Activated CD4-positive, alpha-beta T cell treated with anti-CD3 and anti-CD28 coated beads, Interleukin-2, amount 10 ng/mL, durations not matched to agents 24 days and 14 days (primary cell): ENCODE measurements around the gene SNPH. TPM values are rescaled to one million over a fixed set of nuclear protein-coding genes. Genes with fewer than 3 reads are reported as not detected.
"Not testable (repeated sequence)": the region's sequence is repeated elsewhere in the genome, so short reads cannot be mapped to it uniquely, and the experiment has no call there.

Experiments used
- DNase-seq: peaks from one replicate; pipeline ENCODE4 v3.0.0; 2022
- H3K27ac Mint-ChIP-seq: one replicate; pipeline ENCODE4 v1.8.0; 2022; ENCODE audit warnings: mild to moderate bottlenecking, mixed read lengths
- H3K27me3 Mint-ChIP-seq: one replicate; pipeline ENCODE4 v1.8.0; 2022; ENCODE audit warnings: mixed read lengths
- H3K36me3 Mint-ChIP-seq: one replicate; pipeline ENCODE4 v1.8.0; 2022; ENCODE audit warnings: low read depth, mild to moderate bottlenecking, mixed read lengths
- H3K4me1 Mint-ChIP-seq: one replicate; pipeline ENCODE4 v1.8.0; 2021; ENCODE audit warnings: mixed read lengths
- H3K4me3 Mint-ChIP-seq: one replicate; pipeline ENCODE4 v1.8.0; 2022; ENCODE audit warnings: mild to moderate bottlenecking, moderate library complexity, mixed read lengths
- H3K9me3 Mint-ChIP-seq: one replicate; pipeline ENCODE4 v1.8.0; 2021; ENCODE audit warnings: mixed read lengths
- intact Hi-C: fragments of 100-400 bp; cut with micrococcal nuclease; formaldehyde crosslinking; loops from one replicate; pipeline ENCODE4 v1.15.1; 2023
- total RNA-seq: library from RNA; stranded (reverse); gene quantifications from 2 replicates; pipeline ENCODE4 v1.2.3, GENCODE V29; 2022

Gene SNPH
- total RNA-seq, 1 donor from 2014 or later: 1.7 TPM

DNA sequence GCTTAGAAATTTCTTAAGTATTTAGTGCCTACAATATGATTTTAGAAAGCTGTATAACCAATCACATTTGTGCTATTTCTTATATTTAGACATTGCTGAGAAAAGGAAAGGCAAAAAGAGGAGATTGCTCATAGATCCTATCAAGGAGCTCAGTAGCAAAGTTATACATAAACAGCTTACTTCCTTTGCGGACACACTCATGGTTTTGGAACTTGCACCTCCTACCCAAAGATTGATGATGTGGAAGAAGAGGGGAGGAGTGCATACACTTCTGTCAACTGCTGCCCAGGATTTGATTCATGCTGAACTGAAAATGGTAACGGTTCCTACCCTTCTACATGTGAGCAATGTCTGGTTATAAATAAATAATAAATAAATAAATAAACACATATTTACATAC lies 23.6 kb upstream of the SNPH start:
- no peak for DNase-seq
- H3K27ac Mint-ChIP-seq: no peak overlapping the region
- intact Hi-C loops: no loop called here

DNA sequence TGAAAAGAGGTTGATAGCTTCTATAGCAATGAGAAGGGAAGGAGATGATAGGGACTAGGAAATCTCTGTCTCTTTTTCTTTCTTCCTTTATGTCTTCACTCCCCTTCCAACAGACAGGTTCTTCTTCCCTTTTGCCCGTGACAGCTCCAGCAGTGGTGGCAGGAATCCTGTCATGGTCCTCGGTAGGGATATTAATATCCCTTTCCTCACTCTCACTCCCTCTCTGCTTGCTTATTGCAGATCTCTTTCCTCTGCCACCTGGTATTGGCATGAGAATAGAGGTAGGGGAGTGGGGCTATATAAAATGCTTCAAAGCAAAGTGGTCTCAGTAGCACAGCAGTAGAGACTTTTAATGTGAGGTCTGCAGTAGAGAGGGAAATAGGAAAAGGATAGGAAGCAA lies 20.5 kb upstream of the SNPH start:
- intact Hi-C loops: no loop called here
- H3K9me3 Mint-ChIP-seq: no peaks in the 10 kb centered on the region
- H3K27me3 Mint-ChIP-seq: peaks cover 11% of the 10 kb centered on the region
- H3K4me1 Mint-ChIP-seq: peaks cover 2% of the 10 kb centered on the region
- H3K27ac Mint-ChIP-seq: no peak overlapping the region
- DNase-seq: no peak
- no peak overlapping the region for H3K4me3 Mint-ChIP-seq
- H3K36me3 Mint-ChIP-seq: no peaks in the 10 kb centered on the region

More for the DNA sequence above, 23.6 kb upstream of the SNPH start:
- peaks cover 2% of the 10 kb centered on the region for H3K4me1 Mint-ChIP-seq
- H3K27me3 Mint-ChIP-seq: peaks cover 15% of the 10 kb centered on the region
- H3K9me3 Mint-ChIP-seq: no peaks in the 10 kb centered on the region
- H3K4me3 Mint-ChIP-seq: no peak overlapping the region
- no peaks in the 10 kb centered on the region for H3K36me3 Mint-ChIP-seq

DNA sequence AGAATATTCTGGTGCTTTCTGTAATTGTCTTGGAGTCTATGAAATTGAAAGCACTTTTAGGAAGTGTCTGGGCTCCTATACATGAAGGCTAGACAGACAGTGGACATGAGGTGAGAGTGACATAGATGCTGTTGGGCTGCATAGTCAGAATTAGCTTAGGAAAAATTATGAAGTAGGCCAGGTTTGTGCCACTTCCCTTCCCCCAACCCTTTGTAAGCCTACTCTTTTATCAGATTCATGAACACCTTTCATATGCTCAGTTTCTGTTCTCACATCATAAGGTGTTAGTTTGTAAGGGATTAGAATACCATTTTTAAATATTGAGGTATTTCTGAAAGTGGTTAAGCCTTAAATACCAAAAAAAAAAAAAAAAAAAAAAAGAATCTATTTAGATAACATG lies 18.4 kb upstream of the SNPH start:
- DNase-seq: no peak
- Mint-ChIP-seq H3K4me1 (peaks cover 2% of the 10 kb centered on the region), H3K36me3 (no peaks in the 10 kb centered on the region), H3K27ac (no peak overlapping the region), H3K27me3 (peaks cover 15% of the 10 kb centered on the region), H3K9me3 (peaks cover 5% of the 10 kb centered on the region), H3K4me3 (no peak overlapping the region)
- intact Hi-C loops: no loop called here

DNA sequence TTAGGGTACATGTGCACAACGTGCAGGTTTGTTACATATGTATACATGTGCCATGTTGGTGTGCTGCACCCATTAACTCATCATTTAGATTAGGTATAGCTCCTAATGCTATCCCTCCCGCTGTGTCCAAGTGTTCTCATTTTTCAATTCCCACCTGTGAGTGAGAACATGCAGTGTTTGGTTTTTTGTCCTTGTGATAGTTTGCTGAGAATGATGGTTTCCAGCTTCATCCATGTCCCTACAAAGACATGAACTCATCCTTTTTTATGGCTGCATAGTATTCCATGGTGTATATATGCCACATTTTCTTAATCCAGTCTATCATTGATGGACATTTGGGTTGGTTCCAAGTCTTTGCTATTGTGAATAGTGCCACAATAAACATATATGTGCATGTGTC lies 15.8 kb upstream of the SNPH start:
- H3K27ac Mint-ChIP-seq, H3K36me3 Mint-ChIP-seq, H3K4me1 Mint-ChIP-seq: not testable (repeated sequence)

DNA sequence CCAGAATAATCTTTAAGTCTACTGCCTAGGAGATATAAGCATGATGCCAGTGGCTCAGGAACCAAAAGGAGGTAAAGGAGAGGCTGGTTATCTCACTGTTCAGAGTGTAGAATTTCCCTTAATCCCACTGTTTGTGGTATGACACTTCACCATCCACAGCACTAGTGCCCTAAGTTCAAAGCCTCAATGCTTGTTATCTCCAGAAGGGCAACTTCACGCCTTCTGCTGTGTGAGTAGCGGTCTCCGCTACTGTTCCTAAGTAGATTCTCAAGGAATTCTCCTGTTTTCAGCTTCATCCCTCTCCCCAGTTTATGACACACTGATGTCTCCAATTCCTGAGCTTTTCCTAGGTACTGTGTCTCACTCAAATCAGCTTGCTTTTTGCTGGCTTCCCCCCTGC lies 13.7 kb upstream of the SNPH start:
- H3K27me3 Mint-ChIP-seq: peaks cover 20% of the 10 kb centered on the region
- H3K27ac Mint-ChIP-seq: no peak overlapping the region
- intact Hi-C loops: no loop called here
- peaks cover 2% of the 10 kb centered on the region for H3K4me1 Mint-ChIP-seq
- no peak for DNase-seq
- peaks cover 9% of the 10 kb centered on the region for H3K9me3 Mint-ChIP-seq
- H3K4me3 Mint-ChIP-seq: no peak overlapping the region
- no peaks in the 10 kb centered on the region for H3K36me3 Mint-ChIP-seq

More for the DNA sequence above, 15.8 kb upstream of the SNPH start:
- intact Hi-C loops, H3K9me3 Mint-ChIP-seq, DNase-seq, H3K4me3 Mint-ChIP-seq: not testable (repeated sequence)
- H3K27me3 Mint-ChIP-seq: peaks cover 20% of the 10 kb centered on the region

DNA sequence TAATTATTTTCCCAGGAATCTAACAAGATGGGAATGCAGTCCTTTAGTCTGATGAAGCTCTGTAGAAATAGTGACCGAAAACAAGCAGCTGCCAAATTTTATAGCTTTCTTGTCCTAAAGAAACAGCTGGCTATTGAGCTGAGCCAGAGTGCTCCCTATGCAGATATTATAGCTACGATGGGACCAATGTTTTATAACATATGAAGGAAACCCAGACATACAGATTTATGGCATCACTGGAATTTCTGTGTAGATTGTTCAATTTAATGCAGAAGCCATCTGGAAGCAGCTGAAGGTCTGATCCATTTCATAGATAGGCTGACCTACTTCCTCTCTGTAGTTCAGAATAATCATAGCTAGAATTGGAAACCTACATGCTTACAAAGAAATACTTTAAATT lies 11.8 kb upstream of the SNPH start:
- no peak for DNase-seq
- intact Hi-C loops: no loop called here
- peaks cover 2% of the 10 kb centered on the region for H3K4me1 Mint-ChIP-seq
- peaks cover 9% of the 10 kb centered on the region for H3K9me3 Mint-ChIP-seq
- H3K27ac Mint-ChIP-seq: no peak overlapping the region
- peaks cover 21% of the 10 kb centered on the region for H3K27me3 Mint-ChIP-seq
- H3K36me3 Mint-ChIP-seq: no peaks in the 10 kb centered on the region
- no peak overlapping the region for H3K4me3 Mint-ChIP-seq

DNA sequence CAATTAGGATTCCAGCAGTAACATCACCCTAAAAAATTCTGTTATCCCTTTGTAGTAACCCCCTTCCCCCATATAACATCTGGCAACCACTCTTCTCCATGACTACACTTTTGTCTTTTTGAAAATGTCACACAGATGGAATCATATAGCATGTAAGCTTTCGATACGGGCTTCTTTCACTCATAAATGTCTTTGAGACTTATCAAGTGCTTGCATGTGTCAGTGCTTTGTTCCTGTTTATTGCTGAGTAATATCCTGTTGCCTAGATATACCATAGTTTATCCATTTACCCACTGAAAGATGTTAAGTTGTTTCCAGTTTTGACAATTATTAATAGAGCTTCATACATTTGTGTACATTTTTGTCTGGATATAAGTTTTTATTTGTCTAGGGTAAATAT lies 10.4 kb upstream of the SNPH start:
- H3K4me1 Mint-ChIP-seq: peaks cover 2% of the 10 kb centered on the region
- intact Hi-C loops: no loop called here
- no peaks in the 10 kb centered on the region for H3K36me3 Mint-ChIP-seq
- no peak for DNase-seq
- no peak overlapping the region for H3K27ac Mint-ChIP-seq
- no peak overlapping the region for H3K4me3 Mint-ChIP-seq
- H3K27me3 Mint-ChIP-seq: peaks cover 21% of the 10 kb centered on the region
- peaks cover 9% of the 10 kb centered on the region for H3K9me3 Mint-ChIP-seq

DNA sequence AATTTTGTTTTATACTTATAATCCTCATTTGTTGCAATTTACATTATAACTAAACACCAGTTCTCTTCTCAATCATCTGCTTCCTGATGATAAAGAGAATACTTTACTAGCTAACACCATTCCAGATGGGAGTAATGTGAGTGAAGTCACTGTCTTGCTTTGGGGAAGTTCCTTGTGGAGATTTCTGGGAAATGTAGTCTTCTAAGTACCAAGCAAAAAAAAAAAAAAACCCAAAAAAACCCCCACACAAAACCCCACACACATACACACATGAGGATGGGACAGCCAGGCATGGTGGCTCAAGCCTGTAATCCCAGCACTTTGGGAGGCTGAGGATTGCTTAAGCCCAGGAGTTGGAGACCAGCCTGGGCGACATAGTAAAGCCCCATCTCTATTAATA lies 2.2 kb upstream of the SNPH start:
- Mint-ChIP-seq H3K36me3 (peaks cover 5% of the 10 kb centered on the region), H3K4me1 (peaks cover 28% of the 10 kb centered on the region), H3K27ac (no peak overlapping the region), H3K4me3 (no peak overlapping the region), H3K27me3 (peaks cover 7% of the 10 kb centered on the region), H3K9me3 (no peaks in the 10 kb centered on the region)
- DNase-seq: no peak
- intact Hi-C loops: no loop called here

DNA sequence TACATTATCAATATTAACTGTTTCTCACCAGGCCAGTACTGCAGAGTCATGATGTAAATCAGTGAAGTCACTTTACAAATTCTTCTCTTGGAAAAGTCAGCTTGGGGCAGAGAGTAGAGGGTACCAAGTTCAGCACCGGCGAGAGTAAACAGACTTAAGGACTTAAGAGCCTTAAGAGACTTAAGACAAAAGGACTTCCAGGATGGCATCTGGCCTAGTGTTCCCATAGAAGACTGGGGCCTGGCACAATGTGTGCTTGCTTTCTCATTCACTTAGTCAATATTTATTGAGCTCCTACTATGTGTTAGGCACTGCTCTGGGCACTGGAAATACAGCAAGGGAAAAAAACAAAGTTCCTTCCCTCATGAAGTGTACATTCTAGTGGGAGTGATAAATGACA lies 1.4 kb upstream of the SNPH start:
- H3K36me3 Mint-ChIP-seq: peaks cover 5% of the 10 kb centered on the region
- H3K27ac Mint-ChIP-seq: no peak overlapping the region
- peaks cover 28% of the 10 kb centered on the region for H3K4me1 Mint-ChIP-seq
- intact Hi-C loops: no loop called here
- peak; percentile 53 for DNase-seq
- peak overlapping the region; percentile 83 for H3K4me3 Mint-ChIP-seq
- no peaks in the 10 kb centered on the region for H3K9me3 Mint-ChIP-seq
- H3K27me3 Mint-ChIP-seq: peaks cover 7% of the 10 kb centered on the region

DNA sequence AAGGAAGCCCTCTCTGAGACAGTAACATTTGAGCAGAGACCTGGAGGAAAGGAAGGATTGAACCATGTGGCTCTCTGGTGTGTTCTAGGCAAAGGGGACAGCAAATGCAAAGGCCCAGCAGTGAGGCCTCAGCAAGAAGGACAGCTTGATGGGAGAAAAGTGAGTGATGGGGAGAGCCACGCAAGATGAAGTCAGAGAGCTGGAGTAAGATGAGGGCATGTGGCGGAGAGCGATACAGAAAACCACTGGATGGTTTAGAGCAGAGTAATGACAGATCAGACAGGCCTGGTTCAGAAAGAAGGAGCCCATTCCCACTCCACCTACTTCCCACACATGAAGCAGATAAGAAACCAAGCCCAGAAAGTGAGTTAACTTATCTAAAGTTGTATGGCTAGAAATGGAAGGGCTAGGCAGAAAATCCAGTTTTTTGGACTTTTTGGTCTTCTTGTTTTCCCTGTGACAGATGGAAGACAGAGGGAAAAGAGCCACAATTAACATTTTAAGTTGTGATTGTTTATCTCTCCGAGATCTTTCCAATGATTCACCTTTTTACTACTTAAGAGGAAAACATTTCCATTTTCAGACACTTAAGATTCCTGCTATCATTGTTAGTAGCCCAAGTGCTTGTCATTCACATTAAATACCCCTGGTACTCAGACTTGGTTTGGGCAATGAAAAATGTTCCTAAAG lies 723 bp upstream of the SNPH start:
- Mint-ChIP-seq H3K9me3 (no peaks in the 10 kb centered on the region), H3K4me1 (peaks cover 28% of the 10 kb centered on the region), H3K4me3 (peak overlapping the region; percentile 83), H3K27ac (peak overlapping the region; percentile 67), H3K27me3 (peaks cover 7% of the 10 kb centered on the region), H3K36me3 (peaks cover 5% of the 10 kb centered on the region)
- intact Hi-C loops: no loop called here
- peak; percentile 55 for DNase-seq

DNA sequence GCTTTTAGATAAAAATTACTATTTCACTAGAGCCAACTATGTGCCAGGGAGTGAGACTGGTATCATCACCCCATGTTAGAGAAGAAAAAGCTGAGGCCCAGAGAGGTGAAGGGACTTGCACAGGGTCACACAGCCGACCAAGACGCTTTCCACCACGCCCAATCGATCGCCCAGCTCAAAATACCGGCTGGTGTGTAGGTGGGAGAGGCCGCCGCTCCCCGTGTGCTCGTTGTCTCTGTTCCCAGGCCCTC lies 253 bp upstream of the SNPH start:
- peak overlapping the region; percentile 67 for H3K27ac Mint-ChIP-seq
- intact Hi-C loops: loop anchor here (2.0 kb wide), 1 partner anchor 39 kb away; the partner anchor contains the start of gene RAD21L1

DNA sequence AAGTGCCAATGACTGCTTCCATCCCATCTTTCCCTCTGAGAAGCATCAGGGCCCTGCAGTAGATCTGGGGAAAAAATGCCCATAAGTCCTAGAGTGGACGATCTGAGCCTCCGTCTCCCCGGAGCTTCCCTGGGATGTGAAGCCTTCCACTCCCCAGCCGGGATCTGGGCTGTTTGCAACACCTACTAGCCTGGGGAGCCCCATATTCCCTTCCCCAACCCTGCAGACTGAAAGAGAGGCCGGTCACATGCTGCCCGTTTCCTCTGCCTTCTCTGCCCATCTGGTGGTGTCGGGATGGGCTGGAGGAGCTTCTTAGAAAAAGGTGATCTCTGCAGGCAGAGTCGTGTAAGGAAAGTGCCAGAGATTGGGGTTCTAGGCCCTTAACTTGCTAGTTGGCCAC lies 1.1 kb downstream of the SNPH start:
- H3K4me1 Mint-ChIP-seq: peaks cover 28% of the 10 kb centered on the region
- peaks cover 4% of the 10 kb centered on the region for H3K36me3 Mint-ChIP-seq
- intact Hi-C loops: loop anchor here (2.0 kb wide), 1 partner anchor 40 kb away; the partner anchor contains the start of gene RAD21L1

More for the DNA sequence above, 253 bp upstream of the SNPH start:
- peaks cover 5% of the 10 kb centered on the region for H3K36me3 Mint-ChIP-seq
- no peaks in the 10 kb centered on the region for H3K9me3 Mint-ChIP-seq
- no peak for DNase-seq
- H3K4me1 Mint-ChIP-seq: peaks cover 28% of the 10 kb centered on the region
- H3K27me3 Mint-ChIP-seq: peaks cover 6% of the 10 kb centered on the region
- H3K4me3 Mint-ChIP-seq: peak overlapping the region; percentile 83

DNA sequence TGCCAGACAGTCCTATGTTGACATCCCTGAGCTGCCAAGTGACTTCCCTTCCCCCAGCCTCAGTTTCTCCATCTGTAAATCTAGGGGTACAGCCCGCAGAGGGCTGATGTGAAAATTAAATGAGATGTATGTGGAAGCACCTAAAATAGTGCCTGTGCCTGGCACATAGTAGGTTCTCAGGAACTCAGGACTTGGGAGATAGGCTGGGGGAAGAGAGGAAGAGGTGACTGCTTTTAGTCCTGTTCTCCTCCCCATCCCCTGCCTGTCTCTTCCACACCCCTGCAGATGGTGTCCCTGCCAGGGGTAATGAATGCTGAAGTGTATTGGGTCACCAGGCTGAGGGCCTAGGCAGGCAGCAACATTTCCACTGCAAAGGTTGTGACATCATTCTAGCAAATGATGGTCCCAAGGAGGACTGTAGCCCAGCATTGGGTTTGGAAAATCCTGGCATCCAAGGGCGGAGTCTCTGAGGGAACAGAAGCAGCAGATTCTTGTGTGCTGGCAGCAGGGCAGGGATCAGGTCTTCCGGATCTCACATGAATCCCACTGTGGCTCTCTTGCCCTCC lies 1.8 kb downstream of the SNPH start:
- peaks cover 28% of the 10 kb centered on the region for H3K4me1 Mint-ChIP-seq
- intact Hi-C loops: loop anchor here (2.0 kb wide), 1 partner anchor 41 kb away; the partner anchor contains the start of gene RAD21L1

More for the DNA sequence above, 1.1 kb downstream of the SNPH start:
- Mint-ChIP-seq H3K9me3 (no peaks in the 10 kb centered on the region), H3K27ac (no peak overlapping the region), H3K4me3 (peak overlapping the region; percentile 83), H3K27me3 (peaks cover 1% of the 10 kb centered on the region)
- DNase-seq: peak; percentile 52

DNA sequence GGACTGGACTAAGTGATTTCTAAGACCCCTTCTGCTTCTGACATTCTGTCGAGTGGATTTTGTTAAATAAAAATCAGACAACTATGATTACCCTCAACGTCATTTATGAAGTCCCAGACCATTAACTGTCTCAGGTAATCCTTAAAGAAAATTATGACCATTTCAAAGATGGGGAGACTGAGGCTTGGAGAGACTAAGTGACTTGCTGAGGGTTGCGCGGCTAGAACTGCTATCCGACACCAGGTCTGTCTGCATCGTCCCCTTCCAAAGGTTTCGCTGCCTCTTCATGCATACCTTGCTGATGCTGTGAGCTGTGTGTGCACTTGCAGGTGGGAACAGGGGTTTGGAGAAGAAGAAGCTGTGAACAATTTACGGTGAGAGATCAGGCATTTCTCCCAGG lies 3.1 kb downstream of the SNPH start:
- H3K9me3 Mint-ChIP-seq: no peaks in the 10 kb centered on the region
- no peak overlapping the region for H3K4me3 Mint-ChIP-seq
- no peaks in the 10 kb centered on the region for H3K27me3 Mint-ChIP-seq
- H3K4me1 Mint-ChIP-seq: peaks cover 28% of the 10 kb centered on the region
- H3K36me3 Mint-ChIP-seq: peaks cover 2% of the 10 kb centered on the region
- H3K27ac Mint-ChIP-seq: no peak overlapping the region
- intact Hi-C loops: no loop called here
- no peak for DNase-seq

More for the DNA sequence above, 1.8 kb downstream of the SNPH start:
- Mint-ChIP-seq H3K27me3 (no peaks in the 10 kb centered on the region), H3K36me3 (peaks cover 2% of the 10 kb centered on the region), H3K27ac (no peak overlapping the region), H3K9me3 (no peaks in the 10 kb centered on the region), H3K4me3 (peak overlapping the region; percentile 83)
- DNase-seq: peak; percentile 54

DNA sequence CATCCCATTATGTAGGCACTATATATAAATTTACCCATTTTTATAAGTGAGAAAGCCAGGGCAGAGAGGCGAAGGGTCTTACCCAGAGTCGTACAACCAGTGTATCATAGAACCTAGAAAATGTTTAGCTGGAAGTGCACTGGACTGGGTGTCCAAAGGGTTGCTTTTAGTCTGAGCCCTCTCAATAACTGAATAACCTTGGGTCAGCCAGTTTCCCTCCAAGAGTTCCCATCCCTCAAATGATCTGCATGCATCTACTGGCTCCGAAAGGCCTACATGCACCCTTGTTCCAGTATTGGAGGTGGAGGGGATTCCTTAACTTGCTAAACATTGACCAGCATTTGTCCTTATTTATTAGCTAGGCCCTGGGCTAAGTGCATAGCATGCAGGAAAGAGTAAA lies 3.8 kb downstream of the SNPH start:
- Mint-ChIP-seq H3K4me3 (no peak overlapping the region), H3K9me3 (no peaks in the 10 kb centered on the region), H3K4me1 (peaks cover 28% of the 10 kb centered on the region), H3K27me3 (no peaks in the 10 kb centered on the region), H3K36me3 (peaks cover 2% of the 10 kb centered on the region), H3K27ac (no peak overlapping the region)
- intact Hi-C loops: no loop called here
- peak; percentile 51 for DNase-seq
